ENCODE measurements around the gene ABL2. TPM values are rescaled to one million over a fixed set of nuclear protein-coding genes. Genes with fewer than 3 reads are reported as not detected.
"Not testable (repeated sequence)": the region's sequence is repeated elsewhere in the genome, so short reads cannot be mapped to it uniquely, and the experiment has no call there.

The ABL2 gene
- total RNA-seq, result 8.9 TPM

- Histone ChIP-seq H3K27me3 (ENCODE audit: control insufficient read depth in 3 of 3, insufficient read depth in 3 of 3, low read length in 3 of 3) (no peaks in the 10 kb centered on the region), H3K36me3 (ENCODE audit: control insufficient read depth in 3 of 3, insufficient read depth in 3 of 3, low read length in 3 of 3) (no peaks in the 10 kb centered on the region), H3K9ac (ENCODE audit: low read depth in 1 of 3, low read length in 3 of 3) (peak within 1 kb of the TSS; percentile 81 to 87 (median 87)), H3K4me3 (ENCODE audit: low read length in 3 of 3) (peak within 1 kb of the TSS; percentile 79 to 85 (median 83)), H3K9me3 (ENCODE audit: control insufficient read depth in 3 of 3, low read length in 3 of 3) (no peaks in the 10 kb centered on the region), H3K27ac (ENCODE audit: low read depth, low read length) (peak within 1 kb of the TSS; percentile 65), H3K4me1 (ENCODE audit: control insufficient read depth in 3 of 3, insufficient read depth in 3 of 3, low read length in 3 of 3) (peaks cover 3 to 16% (median 10%) of the 10 kb centered on the region in 3 donors)
Measured at GRCh38 chr1:179229214-179230140, at the start of gene ABL2. TSS of gene ABL2 (minus strand) at chr1:179229677. CDS start at chr1:179229397, 280 bp downstream.

GRCh38 chr1:179278920-179279319 lies 49.4 kb upstream of the ABL2 start:
- H3K9ac ChIP-seq (ENCODE audit: low read depth in 1 of 3, low read length in 3 of 3), result no peak overlapping the region
- H3K4me3 ChIP-seq (ENCODE audit: low read length in 3 of 3), result no peak overlapping the region
- no peaks in the 10 kb centered on the region for H3K27me3 ChIP-seq (ENCODE audit: control insufficient read depth in 3 of 3, insufficient read depth in 3 of 3, low read length in 3 of 3)
- H3K4me1 ChIP-seq (ENCODE audit: control insufficient read depth in 3 of 3, insufficient read depth in 3 of 3, low read length in 3 of 3), result no peaks in the 10 kb centered on the region
- no peaks in the 10 kb centered on the region for H3K36me3 ChIP-seq (ENCODE audit: control insufficient read depth in 3 of 3, insufficient read depth in 3 of 3, low read length in 3 of 3)
- no peaks in the 10 kb centered on the region for H3K9me3 ChIP-seq (ENCODE audit: control insufficient read depth in 3 of 3, low read length in 3 of 3)
- no peak overlapping the region for H3K27ac ChIP-seq (ENCODE audit: low read depth, low read length)

- not testable (repeated sequence) for H3K27ac ChIP-seq (ENCODE audit: low read depth, low read length); H3K27me3 ChIP-seq (ENCODE audit: control insufficient read depth in 3 of 3, insufficient read depth in 3 of 3, low read length in 3 of 3); H3K9me3 ChIP-seq (ENCODE audit: control insufficient read depth in 3 of 3, low read length in 3 of 3); H3K4me1 ChIP-seq (ENCODE audit: control insufficient read depth in 3 of 3, insufficient read depth in 3 of 3, low read length in 3 of 3); H3K4me3 ChIP-seq (ENCODE audit: low read length in 3 of 3); H3K9ac ChIP-seq (ENCODE audit: low read depth in 1 of 3, low read length in 3 of 3); H3K36me3 ChIP-seq (ENCODE audit: control insufficient read depth in 3 of 3, insufficient read depth in 3 of 3, low read length in 3 of 3)
Measured at GRCh38 chr1:179274424-179274823, 44.9 kb upstream of the ABL2 start.

GRCh38 chr1:179269071-179269470 lies 39.6 kb upstream of the ABL2 start:
- H3K4me1 ChIP-seq (ENCODE audit: control insufficient read depth in 3 of 3, insufficient read depth in 3 of 3, low read length in 3 of 3), result no peaks in the 10 kb centered on the region
- H3K9ac ChIP-seq (ENCODE audit: low read depth in 1 of 3, low read length in 3 of 3), result no peak overlapping the region
- H3K36me3 ChIP-seq (ENCODE audit: control insufficient read depth in 3 of 3, insufficient read depth in 3 of 3, low read length in 3 of 3), result no peaks in the 10 kb centered on the region
- H3K27me3 ChIP-seq (ENCODE audit: control insufficient read depth in 3 of 3, insufficient read depth in 3 of 3, low read length in 3 of 3), result no peaks in the 10 kb centered on the region
- H3K9me3 ChIP-seq (ENCODE audit: control insufficient read depth in 3 of 3, low read length in 3 of 3), result no peaks in the 10 kb centered on the region
- no peak overlapping the region for H3K27ac ChIP-seq (ENCODE audit: low read depth, low read length)
- H3K4me3 ChIP-seq (ENCODE audit: low read length in 3 of 3), result no peak overlapping the region

GRCh38 chr1:179264507-179264906 lies 35.0 kb upstream of the ABL2 start:
- Histone ChIP-seq H3K27ac (ENCODE audit: low read depth, low read length) (no peak overlapping the region), H3K9me3 (ENCODE audit: control insufficient read depth in 3 of 3, low read length in 3 of 3) (no peaks in the 10 kb centered on the region), H3K4me1 (ENCODE audit: control insufficient read depth in 3 of 3, insufficient read depth in 3 of 3, low read length in 3 of 3) (no peaks in the 10 kb centered on the region), H3K4me3 (ENCODE audit: low read length in 3 of 3) (no peak overlapping the region), H3K9ac (ENCODE audit: low read depth in 1 of 3, low read length in 3 of 3) (no peak overlapping the region), H3K27me3 (ENCODE audit: control insufficient read depth in 3 of 3, insufficient read depth in 3 of 3, low read length in 3 of 3) (no peaks in the 10 kb centered on the region), H3K36me3 (ENCODE audit: control insufficient read depth in 3 of 3, insufficient read depth in 3 of 3, low read length in 3 of 3) (no peaks in the 10 kb centered on the region)

- no peak overlapping the region for H3K9ac ChIP-seq (ENCODE audit: low read depth in 1 of 3, low read length in 3 of 3)
- no peaks in the 10 kb centered on the region for H3K27me3 ChIP-seq (ENCODE audit: control insufficient read depth in 3 of 3, insufficient read depth in 3 of 3, low read length in 3 of 3)
- H3K9me3 ChIP-seq (ENCODE audit: control insufficient read depth in 3 of 3, low read length in 3 of 3), result no peaks in the 10 kb centered on the region
- H3K4me3 ChIP-seq (ENCODE audit: low read length in 3 of 3), result no peak overlapping the region
- no peak overlapping the region for H3K27ac ChIP-seq (ENCODE audit: low read depth, low read length)
- no peaks in the 10 kb centered on the region for H3K36me3 ChIP-seq (ENCODE audit: control insufficient read depth in 3 of 3, insufficient read depth in 3 of 3, low read length in 3 of 3)
- no peaks in the 10 kb centered on the region for H3K4me1 ChIP-seq (ENCODE audit: control insufficient read depth in 3 of 3, insufficient read depth in 3 of 3, low read length in 3 of 3)
Measured at GRCh38 chr1:179263121-179263520, 33.6 kb upstream of the ABL2 start.

- no peaks in the 10 kb centered on the region for H3K9me3 ChIP-seq (ENCODE audit: control insufficient read depth in 3 of 3, low read length in 3 of 3)
- H3K27me3 ChIP-seq (ENCODE audit: control insufficient read depth in 3 of 3, insufficient read depth in 3 of 3, low read length in 3 of 3), result no peaks in the 10 kb centered on the region
- H3K27ac ChIP-seq (ENCODE audit: low read depth, low read length), result no peak overlapping the region
- H3K9ac ChIP-seq (ENCODE audit: low read depth in 1 of 3, low read length in 3 of 3), result no peak overlapping the region
- no peak overlapping the region for H3K4me3 ChIP-seq (ENCODE audit: low read length in 3 of 3)
- H3K4me1 ChIP-seq (ENCODE audit: control insufficient read depth in 3 of 3, insufficient read depth in 3 of 3, low read length in 3 of 3), result no peaks in the 10 kb centered on the region
- H3K36me3 ChIP-seq (ENCODE audit: control insufficient read depth in 3 of 3, insufficient read depth in 3 of 3, low read length in 3 of 3), result no peaks in the 10 kb centered on the region
Measured at GRCh38 chr1:179262183-179262582, 32.7 kb upstream of the ABL2 start.

GRCh38 chr1:179253286-179253972 lies 24.0 kb upstream of the ABL2 start:
- H3K27me3 ChIP-seq (ENCODE audit: control insufficient read depth in 3 of 3, insufficient read depth in 3 of 3, low read length in 3 of 3), result no peaks in the 10 kb centered on the region
- H3K4me3 ChIP-seq (ENCODE audit: low read length in 3 of 3), result no peak overlapping the region
- no peak overlapping the region for H3K9ac ChIP-seq (ENCODE audit: low read depth in 1 of 3, low read length in 3 of 3)
- H3K36me3 ChIP-seq (ENCODE audit: control insufficient read depth in 3 of 3, insufficient read depth in 3 of 3, low read length in 3 of 3), result no peaks in the 10 kb centered on the region
- H3K4me1 ChIP-seq (ENCODE audit: control insufficient read depth in 3 of 3, insufficient read depth in 3 of 3, low read length in 3 of 3), result no peaks in the 10 kb centered on the region
- no peaks in the 10 kb centered on the region for H3K9me3 ChIP-seq (ENCODE audit: control insufficient read depth in 3 of 3, low read length in 3 of 3)
- no peak overlapping the region for H3K27ac ChIP-seq (ENCODE audit: low read depth, low read length)

GRCh38 chr1:179252606-179253005 lies 23.1 kb upstream of the ABL2 start:
- Histone ChIP-seq H3K27ac (ENCODE audit: low read depth, low read length) (no peak overlapping the region), H3K4me3 (ENCODE audit: low read length in 3 of 3) (no peak overlapping the region), H3K27me3 (ENCODE audit: control insufficient read depth in 3 of 3, insufficient read depth in 3 of 3, low read length in 3 of 3) (no peaks in the 10 kb centered on the region), H3K4me1 (ENCODE audit: control insufficient read depth in 3 of 3, insufficient read depth in 3 of 3, low read length in 3 of 3) (no peaks in the 10 kb centered on the region), H3K9ac (ENCODE audit: low read depth in 1 of 3, low read length in 3 of 3) (no peak overlapping the region), H3K36me3 (ENCODE audit: control insufficient read depth in 3 of 3, insufficient read depth in 3 of 3, low read length in 3 of 3) (no peaks in the 10 kb centered on the region), H3K9me3 (ENCODE audit: control insufficient read depth in 3 of 3, low read length in 3 of 3) (no peaks in the 10 kb centered on the region)

GRCh38 chr1:179251675-179252074 lies 22.2 kb upstream of the ABL2 start:
- Histone ChIP-seq H3K4me1 (ENCODE audit: control insufficient read depth in 3 of 3, insufficient read depth in 3 of 3, low read length in 3 of 3) (no peaks in the 10 kb centered on the region), H3K27me3 (ENCODE audit: control insufficient read depth in 3 of 3, insufficient read depth in 3 of 3, low read length in 3 of 3) (no peaks in the 10 kb centered on the region), H3K27ac (ENCODE audit: low read depth, low read length) (no peak overlapping the region), H3K4me3 (ENCODE audit: low read length in 3 of 3) (no peak overlapping the region), H3K9ac (ENCODE audit: low read depth in 1 of 3, low read length in 3 of 3) (no peak overlapping the region), H3K9me3 (ENCODE audit: control insufficient read depth in 3 of 3, low read length in 3 of 3) (no peaks in the 10 kb centered on the region), H3K36me3 (ENCODE audit: control insufficient read depth in 3 of 3, insufficient read depth in 3 of 3, low read length in 3 of 3) (no peaks in the 10 kb centered on the region)
